Activated T-cell treated with anti-CD3 and anti-CD28 coated beads, Interleukin-2, amount 50 U/mL, for 24 hours (primary cell): ENCODE measurements around the gene SURF2.

Source experiments
- DNase-seq: peaks from one replicate; pipeline ENCODE4 v3.0.0-alpha.2; 2020
- H3K27ac Mint-ChIP-seq: 2 replicates; pipeline ENCODE4 v1.8.0; 2020; ENCODE audit warnings: mild to moderate bottlenecking, mixed read lengths
- H3K27me3 Mint-ChIP-seq: 2 replicates; pipeline ENCODE4 v1.8.0; 2020; ENCODE audit warnings: mixed read lengths
- H3K36me3 Mint-ChIP-seq: 2 replicates; pipeline ENCODE4 v1.8.0; 2020; ENCODE audit warnings: low read depth, mixed read lengths
- H3K4me1 Mint-ChIP-seq: 2 replicates; pipeline ENCODE4 v1.8.0; 2020; ENCODE audit warnings: low read depth, mixed read lengths
- H3K4me3 Mint-ChIP-seq: 2 replicates; pipeline ENCODE4 v1.8.0; 2020; ENCODE audit warnings: mild to moderate bottlenecking, moderate library complexity, mixed read lengths
- H3K9me3 Mint-ChIP-seq: 2 replicates; pipeline ENCODE4 v1.8.0; 2020; ENCODE audit warnings: mixed read lengths

SURF2 gene

DNA sequence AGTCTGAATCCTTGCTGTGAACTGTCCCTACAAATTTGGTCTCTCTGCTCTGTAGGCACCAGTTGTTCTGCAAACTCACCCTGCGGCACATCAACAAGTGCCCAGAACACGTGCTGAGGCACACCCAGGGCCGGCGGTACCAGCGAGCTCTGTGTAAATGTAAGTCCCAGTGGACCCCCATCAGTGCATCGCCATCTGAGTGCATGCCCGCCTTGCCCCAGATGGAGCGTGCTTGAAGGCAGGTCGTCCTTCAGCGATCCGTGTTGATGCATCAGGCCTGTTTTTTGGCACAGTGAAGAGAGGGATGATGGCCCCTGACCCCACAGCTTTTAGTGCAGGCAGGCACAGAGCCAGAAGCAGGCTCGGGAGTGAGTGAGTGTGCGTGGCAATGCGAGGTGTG is 1.3 kb downstream of the SURF2 start:
- H3K27ac Mint-ChIP-seq: peak overlapping the region; percentile 93
- no peaks in the 10 kb centered on the region for H3K27me3 Mint-ChIP-seq
- peak overlapping the region; percentile 91 for H3K4me3 Mint-ChIP-seq
- peaks cover 72% of the 10 kb centered on the region for H3K4me1 Mint-ChIP-seq
- DNase-seq: no peak
- H3K9me3 Mint-ChIP-seq: no peaks in the 10 kb centered on the region
- peaks cover 76% of the 10 kb centered on the region for H3K36me3 Mint-ChIP-seq

GRCh38 chr9:133359399-133360175 is 3.2 kb downstream of the SURF2 start:
- H3K27ac Mint-ChIP-seq: peak overlapping the region; percentile 93
- DNase-seq: peak; percentile 51
- peaks cover 60% of the 10 kb centered on the region for H3K4me1 Mint-ChIP-seq
- peaks cover 80% of the 10 kb centered on the region for H3K36me3 Mint-ChIP-seq
- H3K9me3 Mint-ChIP-seq: no peaks in the 10 kb centered on the region
- no peak overlapping the region for H3K4me3 Mint-ChIP-seq
- H3K27me3 Mint-ChIP-seq: no peaks in the 10 kb centered on the region

- peaks cover 51% of the 10 kb centered on the region for H3K4me1 Mint-ChIP-seq
- no peak for DNase-seq
- peaks cover 90% of the 10 kb centered on the region for H3K36me3 Mint-ChIP-seq
- no peak overlapping the region for H3K4me3 Mint-ChIP-seq
- H3K9me3 Mint-ChIP-seq: no peaks in the 10 kb centered on the region
- peak overlapping the region; percentile 93 for H3K27ac Mint-ChIP-seq
- no peaks in the 10 kb centered on the region for H3K27me3 Mint-ChIP-seq
Measured at GRCh38 chr9:133360400-133361393, 4.3 kb downstream of the SURF2 start.

- no peak for DNase-seq
- no peaks in the 10 kb centered on the region for H3K9me3 Mint-ChIP-seq
- no peak overlapping the region for H3K4me3 Mint-ChIP-seq
- H3K27me3 Mint-ChIP-seq: no peaks in the 10 kb centered on the region
- peaks cover 58% of the 10 kb centered on the region for H3K4me1 Mint-ChIP-seq
- H3K36me3 Mint-ChIP-seq: peaks cover 96% of the 10 kb centered on the region
- peak overlapping the region; percentile 93 for H3K27ac Mint-ChIP-seq
Measured at GRCh38 chr9:133361507-133362092, 5.2 kb downstream of the SURF2 start.

GRCh38 chr9:133362359-133363044 is 6.2 kb downstream of the SURF2 start:
- H3K27me3 Mint-ChIP-seq: no peaks in the 10 kb centered on the region
- H3K9me3 Mint-ChIP-seq: no peaks in the 10 kb centered on the region
- H3K4me3 Mint-ChIP-seq: no peak overlapping the region
- DNase-seq: no peak
- peaks cover 59% of the 10 kb centered on the region for H3K4me1 Mint-ChIP-seq
- H3K27ac Mint-ChIP-seq: peak overlapping the region; percentile 93
- H3K36me3 Mint-ChIP-seq: peaks cover 98% of the 10 kb centered on the region

- no peak for DNase-seq
- Mint-ChIP-seq H3K27ac (peak overlapping the region; percentile 67), H3K27me3 (no peaks in the 10 kb centered on the region), H3K4me1 (peaks cover 63% of the 10 kb centered on the region), H3K9me3 (no peaks in the 10 kb centered on the region), H3K36me3 (peaks cover 99% of the 10 kb centered on the region), H3K4me3 (no peak overlapping the region)
Measured at GRCh38 chr9:133366435-133366834, 10.1 kb downstream of the SURF2 start.

DNA sequence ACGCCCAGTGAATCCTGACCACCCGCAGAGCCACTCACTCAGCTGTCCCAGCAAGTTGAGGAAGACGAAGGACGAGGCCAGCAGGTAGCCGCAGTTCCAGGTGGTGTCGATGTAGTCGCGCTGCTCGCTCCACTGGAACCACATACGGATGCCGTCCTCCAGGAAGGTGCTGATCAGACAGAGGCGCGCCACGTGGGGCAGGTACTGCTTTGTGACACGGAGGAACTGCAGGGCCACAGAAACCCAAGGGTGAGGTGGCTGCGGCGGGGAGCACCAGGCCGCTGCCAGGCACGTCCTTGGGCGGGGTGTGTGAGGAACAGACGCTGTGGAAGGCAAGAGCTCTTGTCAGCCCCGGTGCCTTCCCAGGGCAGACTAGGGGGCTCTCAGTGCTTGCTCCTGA is 10.9 kb downstream of the SURF2 start:
- Mint-ChIP-seq H3K27me3 (no peaks in the 10 kb centered on the region), H3K4me1 (peaks cover 63% of the 10 kb centered on the region), H3K27ac (peak overlapping the region; percentile 99), H3K36me3 (peaks cover 99% of the 10 kb centered on the region), H3K4me3 (no peak overlapping the region), H3K9me3 (no peaks in the 10 kb centered on the region)
- no peak for DNase-seq

DNA sequence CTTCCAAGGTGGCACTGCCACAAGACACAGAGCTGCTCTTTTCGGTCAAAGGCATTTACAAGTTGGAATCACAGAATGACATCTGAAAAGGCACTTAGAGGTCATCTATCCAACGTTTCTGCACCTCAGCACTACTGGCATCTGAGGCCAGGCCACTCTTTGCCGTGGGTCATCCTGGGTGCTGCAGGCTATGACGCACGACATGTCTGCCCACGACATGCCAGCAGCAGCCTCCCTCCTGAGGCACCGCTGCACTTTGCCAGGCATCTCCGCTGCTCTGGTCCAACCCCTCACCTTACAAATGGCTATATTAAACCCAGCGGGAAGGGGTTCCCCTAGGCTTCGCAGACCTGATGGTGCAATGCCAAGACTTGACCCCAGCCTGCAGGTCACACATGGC is 11.4 kb downstream of the SURF2 start:
- no peaks in the 10 kb centered on the region for H3K27me3 Mint-ChIP-seq
- H3K4me1 Mint-ChIP-seq: peaks cover 68% of the 10 kb centered on the region
- no peak for DNase-seq
- peak overlapping the region; percentile 99 for H3K27ac Mint-ChIP-seq
- H3K36me3 Mint-ChIP-seq: peaks cover 99% of the 10 kb centered on the region
- H3K4me3 Mint-ChIP-seq: no peak overlapping the region
- H3K9me3 Mint-ChIP-seq: no peaks in the 10 kb centered on the region

GRCh38 chr9:133368249-133368881 is 12.0 kb downstream of the SURF2 start:
- Mint-ChIP-seq H3K4me3 (peak overlapping the region; percentile 99), H3K27ac (peak overlapping the region; percentile 99), H3K27me3 (no peaks in the 10 kb centered on the region), H3K9me3 (no peaks in the 10 kb centered on the region), H3K36me3 (peaks cover 99% of the 10 kb centered on the region), H3K4me1 (peaks cover 74% of the 10 kb centered on the region)
- no peak for DNase-seq

GRCh38 chr9:133369422-133369821 is 13.1 kb downstream of the SURF2 start:
- peaks cover 98% of the 10 kb centered on the region for H3K36me3 Mint-ChIP-seq
- no peaks in the 10 kb centered on the region for H3K27me3 Mint-ChIP-seq
- peak overlapping the region; percentile 99 for H3K4me3 Mint-ChIP-seq
- DNase-seq: no peak
- no peaks in the 10 kb centered on the region for H3K9me3 Mint-ChIP-seq
- peak overlapping the region; percentile 99 for H3K27ac Mint-ChIP-seq
- peaks cover 78% of the 10 kb centered on the region for H3K4me1 Mint-ChIP-seq

- H3K36me3 Mint-ChIP-seq: peaks cover 99% of the 10 kb centered on the region
- peak overlapping the region; percentile 99 for H3K4me3 Mint-ChIP-seq
- peak overlapping the region; percentile 99 for H3K27ac Mint-ChIP-seq
- DNase-seq: no peak
- no peaks in the 10 kb centered on the region for H3K27me3 Mint-ChIP-seq
- peaks cover 81% of the 10 kb centered on the region for H3K4me1 Mint-ChIP-seq
- no peaks in the 10 kb centered on the region for H3K9me3 Mint-ChIP-seq
Measured at GRCh38 chr9:133369933-133370332, 13.6 kb downstream of the SURF2 start.

DNA sequence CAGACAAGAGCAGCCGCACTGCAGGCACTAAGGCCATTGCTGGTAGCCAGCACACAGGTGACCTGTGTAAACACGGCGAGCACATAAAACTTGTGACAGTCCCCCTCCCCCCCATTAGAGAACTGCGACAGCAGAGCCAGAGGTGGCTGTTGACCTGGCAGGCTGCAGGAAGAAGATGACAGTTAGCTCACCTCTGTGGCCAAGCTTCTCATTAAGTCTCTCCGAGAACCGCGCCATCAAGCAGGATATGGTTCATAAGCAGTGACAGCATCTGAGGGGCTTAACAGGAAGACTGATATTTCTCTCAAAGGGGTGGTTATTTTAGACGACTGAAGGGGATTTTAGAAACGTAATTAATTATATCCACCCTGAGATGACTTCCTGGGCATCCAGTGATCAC is 14.3 kb downstream of the SURF2 start:
- Mint-ChIP-seq H3K36me3 (peaks cover 94% of the 10 kb centered on the region), H3K4me1 (peaks cover 81% of the 10 kb centered on the region), H3K27me3 (no peaks in the 10 kb centered on the region), H3K9me3 (no peaks in the 10 kb centered on the region), H3K27ac (peak overlapping the region; percentile 99), H3K4me3 (peak overlapping the region; percentile 99)
- DNase-seq: no peak

DNA sequence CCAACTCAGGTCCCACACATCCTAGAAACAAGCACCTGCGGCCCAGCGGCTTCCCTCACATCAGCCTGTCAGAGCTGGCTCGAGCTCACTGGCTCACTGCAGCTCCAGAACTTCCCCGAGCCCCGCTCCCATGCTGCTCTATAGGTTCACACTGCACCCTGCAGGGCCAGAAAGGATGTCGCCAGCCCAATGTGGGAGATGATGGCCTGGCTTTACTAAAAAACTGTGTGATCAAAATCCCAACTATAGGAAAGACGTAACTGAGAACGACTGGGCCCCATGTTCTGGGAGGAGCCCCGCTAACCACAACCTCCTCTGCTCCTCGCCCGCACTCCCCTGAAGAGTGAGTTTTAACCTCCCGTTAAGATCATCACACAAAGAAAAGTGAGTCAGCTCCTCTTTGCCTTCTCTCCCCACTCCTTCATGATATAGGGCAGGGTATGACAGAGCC is 14.9 kb downstream of the SURF2 start:
- peaks cover 75% of the 10 kb centered on the region for H3K4me1 Mint-ChIP-seq
- DNase-seq: peak; percentile 80
- peaks cover 88% of the 10 kb centered on the region for H3K36me3 Mint-ChIP-seq
- no peaks in the 10 kb centered on the region for H3K27me3 Mint-ChIP-seq
- H3K4me3 Mint-ChIP-seq: peak overlapping the region; percentile 99
- H3K27ac Mint-ChIP-seq: peak overlapping the region; percentile 99
- H3K9me3 Mint-ChIP-seq: no peaks in the 10 kb centered on the region
